Panc1 (cell line): ENCODE results near the gene CITED2. TPM values are rescaled to one million over a fixed set of nuclear protein-coding genes. Genes with fewer than 3 reads are reported as not detected.

Experiments
- ATAC-seq: fragments of 200-7000 bp; cut with Tn5 transposase; 2 replicates; pipeline ENCODE4 v1.9.1; 2020; ENCODE audit warnings: mild to moderate bottlenecking, moderate library complexity
- BruUV-seq: library from RNA; stranded (reverse); fragments of 400-500 nt; replicated peaks from 2 replicates; lab custom pipeline; 2021; lab: Mats Ljungman, UMichigan
- CTCF ChIA-PET: fragments of 300-600 bp; sonication (Branson Sonifier 250); formaldehyde crosslinking; loops from one replicate; lab custom pipeline; 2022; ENCODE audit warnings: antibody characterized with exemption; lab: Charles Lee
- POLR2A ChIA-PET: fragments of 300-600 bp; sonication (Branson Sonifier 250); formaldehyde crosslinking; loops from one replicate; lab custom pipeline; 2022; ENCODE audit warnings: antibody characterized with exemption; lab: Charles Lee
- DNase-seq: peaks from one replicate; pipeline ENCODE4 v3.0.0-alpha.2; 2010; ENCODE audit warnings: low read depth, low spot score
- H3K27ac ChIP-seq: 2 replicates; pipeline ENCODE4 v1.5.1; 2011; ENCODE audit warnings: mild to moderate bottlenecking, low read length, inconsistent platforms
- H3K27me3 ChIP-seq: fragments of 200-500 bp; sonication (Bioruptor generic); 2 replicates; pipeline ENCODE4 v1.6.0; 2014; ENCODE audit warnings: low read length, inconsistent platforms; ENCODE audit not compliant: control insufficient read depth, insufficient read depth
- H3K36me3 ChIP-seq: fragments of 200-500 bp; sonication (Bioruptor generic); 2 replicates; pipeline ENCODE4 v1.5.1; 2014; ENCODE audit warnings: inconsistent platforms, mild to moderate bottlenecking, low read length, moderate library complexity; ENCODE audit not compliant: control insufficient read depth, insufficient read depth
- H3K4me1 ChIP-seq: 2 replicates; pipeline ENCODE4 v1.5.1; 2011; ENCODE audit warnings: inconsistent platforms, mild to moderate bottlenecking, low read length, moderate library complexity; ENCODE audit not compliant: control insufficient read depth, insufficient read depth
- H3K4me3 ChIP-seq, 2 experiments: 2 replicates each; pipeline ENCODE4 v1.5.1; 2011 to 2012; ENCODE audit warnings: low read depth in 2 of 2, low read length in 2 of 2, mild to moderate bottlenecking in 2 of 2, inconsistent platforms in 1 of 2, moderate library complexity in 1 of 2
- H3K9me3 ChIP-seq: fragments of 200-500 bp; sonication (Bioruptor generic); 2 replicates; pipeline ENCODE4 v1.5.1; 2014; ENCODE audit warnings: low read depth, mild to moderate bottlenecking, inconsistent platforms, low read length, moderate library complexity; ENCODE audit not compliant: control insufficient read depth, insufficient read depth
- CTCF ChIP-seq: fragments of 450-650 bp; IDR thresholded peaks from 2 replicates; pipeline ENCODE4 v1.5.1; 2017; ENCODE audit warnings: mild to moderate bottlenecking
- POLR2AphosphoS5 ChIP-seq: IDR thresholded peaks from 2 replicates; pipeline ENCODE4 v1.6.1; 2012; ENCODE audit warnings: mild to moderate bottlenecking, low read depth, low read length, moderate library complexity
- REST ChIP-seq, 2 experiments: IDR thresholded peaks; 2 replicates each; pipeline ENCODE4 v1.6.1; 2011 to 2012; ENCODE audit warnings: low read depth in 2 of 2, control low read depth in 1 of 2, low read length in 1 of 2, mild to moderate bottlenecking in 1 of 2, moderate library complexity in 1 of 2; ENCODE audit not compliant: insufficient read depth in 1 of 2
- SIN3A ChIP-seq: IDR thresholded peaks from 2 replicates; pipeline ENCODE4 v1.6.1; 2012; ENCODE audit warnings: low read depth, mild to moderate bottlenecking, low read length, moderate library complexity, borderline replicate concordance; ENCODE audit not compliant: insufficient read depth
- TCF7L2 ChIP-seq: IDR thresholded peaks from 2 replicates; pipeline ENCODE4 v1.6.1; 2011; ENCODE audit warnings: mild to moderate bottlenecking, low read depth, low read length, inconsistent platforms
- in situ Hi-C: cut with HindIII; loops from 2 replicates; pipeline ENCODE4 v1.10.0; 2016; ENCODE audit warnings: low sequenced_read_pairs, low pct_unique_long_range_greater_than_20kb
- intact Hi-C: fragments of 100-400 bp; cut with micrococcal nuclease; formaldehyde crosslinking; loops from one replicate; pipeline ENCODE4 v1.10.0; 2022; ENCODE audit not compliant: unreplicated experiment
- total RNA-seq: library from RNA; stranded (reverse); gene quantifications from one replicate; pipeline ENCODE4 v1.2.1, GENCODE V29; 2021; ENCODE audit not compliant: unreplicated experiment

CITED2 gene
- total RNA-seq, 1 experiment from 2014 or later: 210 TPM

GRCh38 chr6:139368661-139369060 lies 5.8 kb downstream of the CITED2 start:
- CTCF ChIA-PET: no interaction called here
- in situ Hi-C loops: no loop called here

GRCh38 chr6:139367810-139368351 lies 6.6 kb downstream of the CITED2 start:
- H3K9me3 ChIP-seq: no peaks in the 10 kb centered on the region
- H3K27me3 ChIP-seq: no peaks in the 10 kb centered on the region
- H3K4me3 ChIP-seq: no peak overlapping the region
- ATAC-seq (no peak), DNase-seq (no peak)
- BruUV-seq: no TSS peak
- ChIA-PET POLR2A (no interaction called here), CTCF (no interaction called here)
- peaks cover 41% of the 10 kb centered on the region for H3K4me1 ChIP-seq
- in situ Hi-C loops: no loop called here
- intact Hi-C loops: no loop called here
- H3K27ac ChIP-seq: peak overlapping the region; percentile 95
- TF ChIP-seq POLR2AphosphoS5 (no peak), CTCF (no peak), SIN3A (no peak), REST (IDR thresholded peaks at IDR 0.05; ENCODE audit: insufficient read depth in 1 of 2, low read depth in 2 of 2, low read length in 1 of 2) (no peak), TCF7L2 (no peak)
- H3K36me3 ChIP-seq: peaks cover 13% of the 10 kb centered on the region

More at GRCh38 chr6:139368661-139369060, 5.8 kb downstream of the CITED2 start:
- intact Hi-C loops: no loop called here
- DNase-seq: no peak
- Histone ChIP-seq H3K27ac (peak overlapping the region; percentile 95), H3K27me3 (no peaks in the 10 kb centered on the region), H3K4me1 (peaks cover 41% of the 10 kb centered on the region), H3K4me3 (no peak overlapping the region), H3K36me3 (peaks cover 14% of the 10 kb centered on the region), H3K9me3 (no peaks in the 10 kb centered on the region)
- ATAC-seq: no peak
- TF ChIP-seq SIN3A: no peak
- BruUV-seq: no TSS peak
- POLR2A ChIA-PET: no interaction called here

- BruUV-seq: no TSS peak
- Histone ChIP-seq H3K9me3 (no peaks in the 10 kb centered on the region), H3K27me3 (no peaks in the 10 kb centered on the region), H3K4me3 (no peak overlapping the region), H3K36me3 (no peaks in the 10 kb centered on the region), H3K4me1 (peaks cover 24% of the 10 kb centered on the region), H3K27ac (peak overlapping the region; percentile 34; the same call in 1 of the 2 replicates)
- intact Hi-C loops: loop anchor here (1.0 to 5.0 kb wide), 2 partner anchors 238 to 549 kb away; no protein-coding TSS in a partner anchor
- ATAC-seq (no peak), DNase-seq (no peak)
- in situ Hi-C loops: no loop called here
- TF ChIP-seq TCF7L2: no peak
- TF ChIP-seq SIN3A: no peak
- TF ChIP-seq POLR2AphosphoS5: no peak
- no peak for TF ChIP-seq REST (IDR thresholded peaks at IDR 0.05; ENCODE audit: insufficient read depth in 1 of 2, low read depth in 2 of 2, low read length in 1 of 2)
- no peak for TF ChIP-seq CTCF
- ChIA-PET CTCF (interaction anchor here (0.5 to 1.2 kb wide), 9 partner anchors 9 to 1245 kb away, joined by 3 to 14 read pairs (median 3); partner anchors contain the start of gene CITED2), POLR2A (interaction anchor here (0.8 kb wide), 1 partner anchor 9 kb away, joined by 3 read pairs; the partner anchor contains the start of gene CITED2)
Measured at GRCh38 chr6:139364982-139365379, 9.5 kb downstream of the CITED2 start.
